Lung microvascular endothelial cell (primary cell): ENCODE results near the gene SASH1. TPM values are rescaled to one million over a fixed set of nuclear protein-coding genes. Genes with fewer than 3 reads are reported as not detected.

Source experiments
- DNase-seq, 2 donors: peaks; one replicate each; pipeline versions ENCODE4 v3.0.0 to v3.0.0-alpha.2; 2010; ENCODE audit warnings: low read depth in 2 of 2
- total RNA-seq: library from RNA; depleted of rRNA; stranded (reverse); fragments of >200 nt; gene quantifications from 2 replicates; pipeline ENCODE4 v1.2.1, GENCODE V29; 2014

Gene SASH1
- total RNA-seq, 1 donor from 2014 or later: 116 TPM

- no peak for DNase-seq
These were observed 88.3 kb downstream of the SASH1 start for GRCh38 chr6:148430897-148431296.

GRCh38 chr6:148431413-148431812, 88.8 kb downstream of the SASH1 start:
- no peak for DNase-seq

- no peak for DNase-seq
These were observed 89.2 kb downstream of the SASH1 start for GRCh38 chr6:148431840-148432239.

GRCh38 chr6:148432462-148433195, 90.0 kb downstream of the SASH1 start:
- peak in 1 of 2 donors; percentile 99 for DNase-seq

- DNase-seq: no peak
These were observed 92.7 kb downstream of the SASH1 start for GRCh38 chr6:148435386-148435785.

- no peak for DNase-seq
These were observed 93.8 kb downstream of the SASH1 start for GRCh38 chr6:148436466-148436865.

GRCh38 chr6:148438632-148439031, 96.0 kb downstream of the SASH1 start:
- no peak for DNase-seq

- DNase-seq: no peak
These were observed 97.4 kb downstream of the SASH1 start for GRCh38 chr6:148440016-148440415.

GRCh38 chr6:148440877-148441453, 98.3 kb downstream of the SASH1 start:
- peak; percentile 92 to 94 for DNase-seq

GRCh38 chr6:148441454-148441911, 98.8 kb downstream of the SASH1 start:
- DNase-seq: peak; percentile 90 to 95

GRCh38 chr6:148443798-148444560, 101.3 kb downstream of the SASH1 start:
- DNase-seq: no peak

GRCh38 chr6:148445116-148445515, 102.5 kb downstream of the SASH1 start:
- DNase-seq: no peak

GRCh38 chr6:148445620-148446019, 103.0 kb downstream of the SASH1 start:
- DNase-seq: peak; percentile 70 to 91

GRCh38 chr6:148446681-148447080, 104.0 kb downstream of the SASH1 start:
- DNase-seq: no peak

- DNase-seq: no peak
These were observed 105.0 kb downstream of the SASH1 start for GRCh38 chr6:148447521-148448230.

GRCh38 chr6:148448369-148449012, 105.9 kb downstream of the SASH1 start:
- DNase-seq: no peak

- no peak for DNase-seq
These were observed 108.2 kb downstream of the SASH1 start for GRCh38 chr6:148450866-148451265.

- DNase-seq: peak; percentile 83 to 93
These were observed 109.1 kb downstream of the SASH1 start for GRCh38 chr6:148451690-148452089.

GRCh38 chr6:148452876-148453275, 110.2 kb downstream of the SASH1 start:
- DNase-seq: peak in 1 of 2 donors; percentile 56

GRCh38 chr6:148453906-148454305, 111.3 kb downstream of the SASH1 start:
- no peak for DNase-seq

- peak; percentile 97 to 99 for DNase-seq
These were observed 112.6 kb downstream of the SASH1 start for GRCh38 chr6:148455225-148455624.
